KBM-7 (cell line): ENCODE measurements around the gene RFX3.

Source experiments
- DNase-seq: peaks from one replicate; pipeline ENCODE4 v3.0.0-alpha.2; 2015
- in situ Hi-C: fragments of 300-500 bp; cut with MboI; formaldehyde crosslinking; loops from 2 replicates; pipeline ENCODE4 v1.14.3; 2020; ENCODE audit warnings: low sequenced_read_pairs, low pct_unique_long_range_greater_than_20kb, mixed read lengths

RFX3 gene

GRCh38 chr9:3451956-3452355 is 73.8 kb downstream of the RFX3 start:
- DNase-seq: no peak

GRCh38 chr9:3447788-3448187 is 78.0 kb downstream of the RFX3 start:
- no peak for DNase-seq
- in situ Hi-C loops: no loop called here

More at GRCh38 chr9:3451956-3452355, 73.8 kb downstream of the RFX3 start:
- in situ Hi-C loops: loop anchor here (25.0 kb wide), 1 partner anchor 660 kb away; no protein-coding TSS in a partner anchor

DNA sequence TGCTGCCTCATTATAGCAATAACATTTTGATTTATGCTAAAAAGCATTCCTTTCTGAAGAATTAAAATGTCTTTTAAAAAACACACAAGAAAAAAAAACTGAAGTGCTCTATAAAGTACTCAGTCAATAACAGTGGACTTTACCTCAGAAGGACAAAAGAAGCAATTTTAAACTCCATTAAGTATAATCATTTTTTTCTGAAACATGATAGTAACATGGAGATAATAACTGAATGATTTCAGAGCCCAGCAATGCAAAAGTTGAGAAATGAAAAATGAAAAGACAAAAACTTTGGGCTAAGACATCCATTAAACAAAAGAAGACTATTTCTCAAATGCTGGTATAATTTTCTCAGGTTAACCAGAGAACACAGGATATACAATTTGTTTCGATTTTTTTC is 78.7 kb downstream of the RFX3 start:
- in situ Hi-C loops: no loop called here
- DNase-seq: no peak

DNA sequence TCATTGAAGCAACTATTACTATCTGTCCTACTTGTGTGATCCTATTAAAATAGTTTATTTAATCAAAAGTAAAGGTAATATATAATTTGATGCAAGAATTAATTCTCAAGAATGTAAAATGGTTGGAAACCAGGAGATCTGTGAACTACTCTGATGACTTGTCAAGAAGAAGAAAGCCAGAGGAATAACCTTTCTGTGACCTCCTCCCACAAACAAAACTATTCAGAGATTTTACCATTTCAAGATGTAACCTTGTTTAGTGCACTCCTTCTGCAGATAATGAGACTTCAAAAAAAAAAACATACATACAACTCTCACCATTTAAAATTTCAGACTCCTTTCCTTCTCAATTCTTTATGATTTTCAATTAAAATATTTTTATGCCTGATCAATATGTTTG is 79.5 kb downstream of the RFX3 start:
- DNase-seq: no peak
- in situ Hi-C loops: no loop called here

DNA sequence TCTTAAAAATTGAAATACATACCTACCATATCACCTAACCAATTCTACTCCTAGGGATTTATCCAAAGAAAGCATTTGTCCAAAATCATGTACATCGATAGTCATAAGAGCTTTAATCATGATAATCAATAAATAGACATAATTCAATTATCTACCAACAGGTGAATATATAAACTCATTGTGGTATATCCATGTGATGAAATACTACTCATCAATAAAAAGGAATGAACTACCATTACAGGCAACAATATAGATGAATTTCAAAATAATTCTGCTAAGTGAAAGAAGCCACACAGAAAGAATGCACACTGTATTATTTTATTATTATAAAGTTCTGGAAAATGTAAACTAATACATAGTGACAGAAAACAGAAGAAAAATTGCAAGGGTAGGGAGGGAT is 81.8 kb downstream of the RFX3 start:
- DNase-seq: no peak
- in situ Hi-C loops: no loop called here

DNA sequence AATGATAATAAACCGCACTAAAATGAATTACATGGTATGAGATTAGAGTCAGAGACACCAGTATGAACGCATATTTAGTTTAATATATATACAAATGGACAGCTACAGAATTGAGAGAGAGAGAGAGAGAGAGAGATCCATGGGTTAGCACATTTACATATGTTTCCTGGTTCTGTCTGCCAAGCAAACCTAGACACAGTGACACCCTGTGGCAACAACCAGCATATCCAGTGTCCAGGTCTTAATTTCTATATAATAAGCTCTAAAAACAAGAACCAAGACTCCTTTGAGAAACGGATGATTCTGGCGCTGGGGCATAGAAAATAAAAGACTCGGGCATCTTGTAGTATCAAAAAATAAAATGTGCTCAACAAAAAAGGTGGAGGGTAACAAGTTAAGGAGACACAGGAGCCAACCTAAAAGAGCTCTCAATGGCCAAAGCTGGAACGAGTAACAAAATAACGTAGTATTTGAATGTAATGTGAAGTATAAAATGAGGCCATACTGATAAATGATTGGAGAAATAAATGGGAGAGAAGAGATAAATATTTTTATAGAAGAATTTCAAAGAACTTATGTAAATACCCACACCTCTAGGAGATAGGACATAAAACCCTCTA is 84.5 kb downstream of the RFX3 start:
- peak; percentile 75 for DNase-seq
- in situ Hi-C loops: no loop called here

GRCh38 chr9:3436629-3437420 is 89.0 kb downstream of the RFX3 start:
- DNase-seq: no peak
- in situ Hi-C loops: no loop called here

DNA sequence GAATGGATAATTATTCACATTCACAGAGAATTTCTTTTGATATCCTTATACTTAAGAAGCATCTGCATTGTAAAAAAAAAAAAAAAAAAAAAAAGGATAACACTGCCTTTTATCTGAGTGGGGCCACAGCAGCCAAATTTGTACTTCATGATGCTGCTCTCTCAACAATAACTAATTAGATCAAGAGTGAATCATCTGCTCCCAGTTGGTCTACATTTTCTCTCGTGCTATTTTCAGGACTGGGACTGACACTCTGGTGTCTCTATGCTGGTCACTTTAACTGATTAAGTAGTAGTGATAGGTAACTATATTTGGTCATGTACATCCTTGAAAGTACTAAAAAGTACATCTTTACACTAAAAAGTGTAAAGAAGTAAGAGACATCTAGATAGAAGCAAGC is 90.1 kb downstream of the RFX3 start:
- DNase-seq: no peak
- in situ Hi-C loops: no loop called here

- in situ Hi-C loops: no loop called here
- DNase-seq: no peak
Observed at GRCh38 chr9:3434594-3434993, 91.2 kb downstream of the RFX3 start.

DNA sequence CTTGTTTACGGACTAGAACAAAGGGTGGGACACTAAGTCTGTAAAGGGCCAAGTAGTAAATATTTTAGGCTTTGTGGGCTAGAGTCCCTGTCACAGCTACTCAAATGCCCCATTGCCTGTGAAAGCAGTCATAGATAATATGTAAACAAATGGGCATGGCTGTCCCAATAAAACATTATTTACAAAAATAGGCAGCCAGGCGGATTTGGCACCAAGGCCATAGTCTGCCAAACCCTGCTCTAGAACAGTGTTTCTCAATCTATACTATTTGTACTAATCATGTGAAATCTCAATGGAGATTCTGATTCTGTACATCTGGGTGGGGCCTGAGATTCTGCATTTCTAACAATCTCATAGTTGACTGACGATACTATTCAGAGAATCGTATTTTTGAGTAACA is 92.0 kb downstream of the RFX3 start:
- in situ Hi-C loops: no loop called here

GRCh38 chr9:3433066-3433465 is 92.7 kb downstream of the RFX3 start:
- in situ Hi-C loops: no loop called here
- no peak for DNase-seq

More for the DNA sequence above, 92.0 kb downstream of the RFX3 start:
- no peak for DNase-seq

GRCh38 chr9:3431890-3432289 is 93.9 kb downstream of the RFX3 start:
- DNase-seq: no peak

DNA sequence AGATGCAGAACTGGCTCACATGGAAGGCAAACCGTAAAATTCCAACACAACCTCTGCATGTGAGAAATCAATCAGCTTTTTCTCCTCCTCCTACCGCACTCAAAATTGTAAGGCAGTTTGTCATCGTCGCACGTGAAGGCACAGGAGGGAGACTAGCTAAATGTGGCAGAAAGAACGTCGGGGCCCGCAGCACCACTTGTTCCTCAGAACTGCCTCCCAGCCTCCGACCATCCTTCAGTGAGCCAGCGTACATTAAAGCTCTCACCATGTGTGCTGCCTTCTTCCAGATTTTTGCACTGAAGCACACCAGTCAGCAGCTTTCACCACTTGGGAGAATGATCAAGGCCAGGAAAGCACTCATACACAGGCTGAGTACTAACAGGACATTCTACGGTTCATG is 105.9 kb downstream of the RFX3 start:
- in situ Hi-C loops: no loop called here
- no peak for DNase-seq

More at GRCh38 chr9:3431890-3432289, 93.9 kb downstream of the RFX3 start:
- in situ Hi-C loops: no loop called here

DNA sequence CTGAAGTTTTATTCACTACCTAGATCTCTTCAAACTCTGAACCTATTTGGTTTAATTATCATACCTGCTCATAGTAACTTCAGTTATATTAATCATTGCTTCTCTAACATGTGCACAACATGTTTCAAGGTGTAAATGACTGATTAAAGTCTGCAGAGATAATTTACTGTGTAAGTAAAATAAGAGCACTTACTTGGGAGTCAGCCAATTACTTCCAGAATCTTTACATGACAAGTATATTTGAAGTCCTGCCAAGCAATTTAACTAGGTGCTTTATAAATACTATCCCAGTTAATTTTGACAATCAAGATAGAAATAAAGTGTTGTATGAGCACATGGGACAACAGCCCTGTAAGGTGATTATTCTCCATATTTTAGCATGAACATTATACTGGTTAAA is 109.9 kb downstream of the RFX3 start:
- DNase-seq: no peak
- in situ Hi-C loops: no loop called here

GRCh38 chr9:3413984-3414383 is 111.8 kb downstream of the RFX3 start:
- DNase-seq: no peak
- in situ Hi-C loops: no loop called here

- DNase-seq: no peak
- in situ Hi-C loops: no loop called here
Observed at GRCh38 chr9:3410461-3410860, 115.3 kb downstream of the RFX3 start.

DNA sequence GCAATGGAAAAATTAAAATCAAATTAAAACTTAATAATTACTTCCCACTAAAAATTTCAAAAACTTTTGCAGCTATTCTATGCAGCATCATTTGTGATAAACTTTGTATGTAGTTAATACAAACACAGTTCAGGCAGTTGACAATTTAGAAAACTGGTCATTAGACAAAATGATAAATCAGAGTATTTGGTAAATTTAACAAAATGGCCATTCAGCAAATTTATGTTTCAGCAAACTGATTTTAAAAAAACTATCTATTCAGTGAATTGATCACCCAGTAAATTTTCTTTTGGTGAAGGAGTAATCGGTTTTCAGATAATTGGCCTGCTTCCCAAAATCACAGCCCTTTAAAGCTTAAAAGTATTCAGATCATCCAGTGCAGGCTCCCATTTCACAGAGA is 116.3 kb downstream of the RFX3 start:
- no peak for DNase-seq
- in situ Hi-C loops: no loop called here

DNA sequence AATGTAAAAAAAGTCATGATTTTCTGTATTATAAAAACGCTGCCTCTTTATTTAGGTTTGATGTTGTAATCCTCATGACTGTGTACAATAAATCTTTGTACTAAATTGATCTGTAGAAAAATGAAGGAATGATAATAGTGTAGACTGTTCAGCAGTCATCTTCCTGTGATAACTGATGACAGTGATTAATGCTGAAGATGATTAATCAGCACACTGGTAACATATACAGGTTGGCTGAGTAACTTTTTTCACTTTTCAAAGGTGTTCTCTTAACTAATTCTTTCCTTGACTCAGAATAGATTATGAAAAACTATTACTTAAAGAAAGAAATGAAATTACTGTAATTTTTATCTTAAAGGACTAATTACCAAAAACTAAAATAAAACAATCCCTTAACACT is 122.5 kb downstream of the RFX3 start:
- in situ Hi-C loops: no loop called here
- no peak for DNase-seq

DNA sequence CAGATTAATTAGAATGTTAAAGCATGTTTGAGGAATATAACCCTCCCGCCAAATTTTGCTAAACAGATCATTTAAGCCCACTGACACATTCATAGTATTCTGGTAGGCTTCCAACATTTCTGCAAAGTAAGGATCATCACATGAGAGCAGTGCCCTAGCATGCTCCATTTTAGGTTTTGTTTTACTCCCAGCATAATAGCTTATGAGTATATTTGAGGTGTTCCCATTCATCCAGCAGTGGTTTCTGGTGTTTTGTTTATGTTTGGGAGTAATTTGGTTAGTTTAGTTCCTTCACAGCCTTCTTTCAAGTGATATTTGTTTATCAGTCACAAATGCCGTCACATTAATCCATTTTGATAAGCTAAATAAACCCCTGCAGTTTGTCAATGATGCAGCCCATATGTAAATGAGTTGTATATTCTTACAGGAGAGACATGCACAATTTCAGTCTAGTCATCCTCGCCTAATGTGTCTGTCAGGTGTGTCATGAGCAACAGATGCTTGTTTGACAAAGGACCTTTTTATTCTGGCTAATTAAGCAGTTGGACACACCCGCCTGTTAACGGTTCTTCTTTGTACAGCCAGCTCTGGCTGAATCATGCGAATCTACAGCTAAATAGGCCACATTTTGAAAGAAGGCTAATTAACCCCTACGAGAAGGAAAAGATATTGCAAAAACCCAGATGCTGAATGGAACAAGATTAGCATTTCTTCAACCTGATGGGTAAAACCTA is 124.4 kb downstream of the RFX3 start:
- in situ Hi-C loops: no loop called here
- DNase-seq: no peak

GRCh38 chr9:3398232-3398648 is 127.6 kb downstream of the RFX3 start:
- in situ Hi-C loops: no loop called here
- peak; percentile 87 for DNase-seq
